Fibroblast of peridontal ligament (primary cell): Measurements from ENCODE around the gene SUSD2.

ENCODE experiments used
- DNase-seq: peaks from one replicate; pipeline ENCODE4 v3.0.0-alpha.2; 2010; ENCODE audit errors: extremely low read depth

The SUSD2 gene

GRCh38 chr22:24149198-24149590 lies 32.1 kb upstream of the SUSD2 start:
- no peak for DNase-seq

GRCh38 chr22:24153353-24153752 lies 27.9 kb upstream of the SUSD2 start:
- no peak for DNase-seq

GRCh38 chr22:24153959-24154358 lies 27.3 kb upstream of the SUSD2 start:
- no peak for DNase-seq

GRCh38 chr22:24154826-24155225 lies 26.5 kb upstream of the SUSD2 start:
- DNase-seq, result no peak

- DNase-seq, result peak; percentile 66
Measured at GRCh38 chr22:24155627-24156140, 25.6 kb upstream of the SUSD2 start.

GRCh38 chr22:24156141-24156912 lies 25.0 kb upstream of the SUSD2 start:
- DNase-seq, result no peak

GRCh38 chr22:24156913-24157821 lies 24.1 kb upstream of the SUSD2 start:
- DNase-seq, result peak; percentile 49

- no peak for DNase-seq
Measured at GRCh38 chr22:24157822-24158135, 23.5 kb upstream of the SUSD2 start.

GRCh38 chr22:24159650-24160049 lies 21.6 kb upstream of the SUSD2 start:
- DNase-seq, result no peak

- no peak for DNase-seq
Measured at GRCh38 chr22:24160546-24160945, 20.7 kb upstream of the SUSD2 start.

- DNase-seq, result no peak
Measured at GRCh38 chr22:24161485-24161884, 19.8 kb upstream of the SUSD2 start.

GRCh38 chr22:24161909-24162308 lies 19.4 kb upstream of the SUSD2 start:
- DNase-seq, result no peak

- no peak for DNase-seq
Measured at GRCh38 chr22:24162436-24162835, 18.9 kb upstream of the SUSD2 start.

- no peak for DNase-seq
Measured at GRCh38 chr22:24164243-24164642, 17.0 kb upstream of the SUSD2 start.

GRCh38 chr22:24164940-24165339 lies 16.3 kb upstream of the SUSD2 start:
- no peak for DNase-seq

GRCh38 chr22:24165673-24166072 lies 15.6 kb upstream of the SUSD2 start:
- no peak for DNase-seq

GRCh38 chr22:24166811-24167210 lies 14.5 kb upstream of the SUSD2 start:
- DNase-seq, result no peak

- no peak for DNase-seq
Measured at GRCh38 chr22:24169439-24170058, 11.7 kb upstream of the SUSD2 start.

- no peak for DNase-seq
Measured at GRCh38 chr22:24170188-24170587, 11.1 kb upstream of the SUSD2 start.

- DNase-seq, result no peak
Measured at GRCh38 chr22:24170632-24171031, 10.7 kb upstream of the SUSD2 start.

- no peak for DNase-seq
Measured at GRCh38 chr22:24171822-24172221, 9.5 kb upstream of the SUSD2 start.

GRCh38 chr22:24175160-24175808 lies 6.0 kb upstream of the SUSD2 start:
- peak; percentile 70 for DNase-seq
